Measurements from ENCODE around the gene ZNF407.

The ZNF407 gene

DNA sequence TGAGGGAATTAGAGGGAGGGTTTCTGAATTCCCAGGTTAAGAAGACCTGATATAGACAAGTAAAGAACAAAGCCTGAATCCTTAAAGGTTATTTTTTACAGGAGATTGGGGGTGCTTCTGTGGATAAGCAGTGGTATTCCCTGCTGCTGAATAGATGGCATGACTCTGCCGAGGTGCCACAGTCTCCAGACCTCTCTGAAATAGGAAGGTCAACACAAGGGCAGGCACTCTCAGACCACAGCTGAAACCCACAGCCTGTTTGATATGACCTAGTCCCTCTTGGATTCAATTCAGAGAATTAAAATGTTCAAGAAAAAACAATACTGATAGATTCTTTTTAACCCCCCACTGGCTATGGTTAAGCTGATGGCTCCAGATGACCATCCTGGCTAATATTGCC lies 351.9 kb downstream of the ZNF407 start:
- DNase-seq (ENCODE audit: low read depth): no peak
- TF ChIP-seq, protein P1, sequence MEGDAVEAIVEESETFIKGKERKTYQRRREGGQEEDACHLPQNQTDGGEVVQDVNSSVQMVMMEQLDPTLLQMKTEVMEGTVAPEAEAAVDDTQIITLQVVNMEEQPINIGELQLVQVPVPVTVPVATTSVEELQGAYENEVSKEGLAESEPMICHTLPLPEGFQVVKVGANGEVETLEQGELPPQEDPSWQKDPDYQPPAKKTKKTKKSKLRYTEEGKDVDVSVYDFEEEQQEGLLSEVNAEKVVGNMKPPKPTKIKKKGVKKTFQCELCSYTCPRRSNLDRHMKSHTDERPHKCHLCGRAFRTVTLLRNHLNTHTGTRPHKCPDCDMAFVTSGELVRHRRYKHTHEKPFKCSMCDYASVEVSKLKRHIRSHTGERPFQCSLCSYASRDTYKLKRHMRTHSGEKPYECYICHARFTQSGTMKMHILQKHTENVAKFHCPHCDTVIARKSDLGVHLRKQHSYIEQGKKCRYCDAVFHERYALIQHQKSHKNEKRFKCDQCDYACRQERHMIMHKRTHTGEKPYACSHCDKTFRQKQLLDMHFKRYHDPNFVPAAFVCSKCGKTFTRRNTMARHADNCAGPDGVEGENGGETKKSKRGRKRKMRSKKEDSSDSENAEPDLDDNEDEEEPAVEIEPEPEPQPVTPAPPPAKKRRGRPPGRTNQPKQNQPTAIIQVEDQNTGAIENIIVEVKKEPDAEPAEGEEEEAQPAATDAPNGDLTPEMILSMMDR (IDR thresholded peaks at IDR 0.05; ENCODE audit: low read depth, low read length, missing control alignments): no peak
- no peak overlapping the region for H3K4me3 ChIP-seq (ENCODE audit: low read depth, low read length)

DNA sequence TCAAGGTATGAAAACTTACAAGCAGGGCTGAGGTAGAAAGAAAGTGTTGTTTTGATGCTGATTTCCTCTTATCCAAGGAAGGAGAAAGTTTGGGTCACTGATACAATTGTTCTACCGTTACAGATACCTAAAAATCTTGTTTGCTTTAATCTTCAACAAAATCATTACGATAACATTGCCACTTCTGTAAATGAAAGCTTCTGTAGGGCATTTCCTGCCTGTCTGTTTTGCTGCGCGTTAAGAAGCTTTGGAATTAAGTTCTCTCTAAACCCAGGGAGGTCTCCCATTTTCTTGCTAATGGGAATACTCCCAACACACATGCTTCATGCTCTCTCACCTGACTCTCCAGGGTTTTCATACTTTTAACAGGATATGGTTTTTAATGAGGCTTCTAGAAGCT lies 352.8 kb downstream of the ZNF407 start:
- TF ChIP-seq, protein P1 (IDR thresholded peaks at IDR 0.05; ENCODE audit: low read depth, low read length, missing control alignments): no peak
- no peak overlapping the region for H3K4me3 ChIP-seq (ENCODE audit: low read depth, low read length)
- no peak for DNase-seq (ENCODE audit: low read depth)

DNA sequence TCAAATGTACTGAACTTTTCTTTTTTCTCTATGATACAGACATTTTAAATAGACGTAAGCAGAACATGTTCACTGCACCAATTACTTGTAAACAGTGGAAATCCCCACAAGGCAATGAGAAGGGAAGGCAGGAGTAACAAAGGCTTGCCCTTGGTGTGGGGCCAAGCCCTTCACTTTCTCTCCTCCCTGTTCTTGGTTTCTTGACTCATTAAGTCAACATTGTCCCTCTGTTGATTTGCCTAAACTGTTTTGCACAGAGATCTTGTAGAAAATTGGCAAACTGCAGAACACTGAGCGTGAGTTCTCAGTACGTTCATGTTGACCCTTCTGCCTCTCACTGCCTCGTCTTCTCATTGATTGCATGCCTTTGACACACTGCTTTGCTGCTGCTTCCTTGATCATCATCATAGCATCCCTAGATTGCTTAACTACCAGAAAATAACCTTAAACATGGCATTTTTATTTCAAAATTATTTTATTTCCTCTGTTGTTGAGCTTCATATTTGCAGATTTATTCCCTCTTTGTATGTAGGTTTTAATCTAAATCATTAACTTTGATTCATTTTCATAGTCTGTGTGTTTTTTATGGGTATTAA lies 353.6 kb downstream of the ZNF407 start:
- TF ChIP-seq, protein P1 (IDR thresholded peaks at IDR 0.05; ENCODE audit: low read depth, low read length, missing control alignments): no peak
- no peak overlapping the region for H3K4me3 ChIP-seq (ENCODE audit: low read depth, low read length)
- DNase-seq (ENCODE audit: low read depth): no peak

DNA sequence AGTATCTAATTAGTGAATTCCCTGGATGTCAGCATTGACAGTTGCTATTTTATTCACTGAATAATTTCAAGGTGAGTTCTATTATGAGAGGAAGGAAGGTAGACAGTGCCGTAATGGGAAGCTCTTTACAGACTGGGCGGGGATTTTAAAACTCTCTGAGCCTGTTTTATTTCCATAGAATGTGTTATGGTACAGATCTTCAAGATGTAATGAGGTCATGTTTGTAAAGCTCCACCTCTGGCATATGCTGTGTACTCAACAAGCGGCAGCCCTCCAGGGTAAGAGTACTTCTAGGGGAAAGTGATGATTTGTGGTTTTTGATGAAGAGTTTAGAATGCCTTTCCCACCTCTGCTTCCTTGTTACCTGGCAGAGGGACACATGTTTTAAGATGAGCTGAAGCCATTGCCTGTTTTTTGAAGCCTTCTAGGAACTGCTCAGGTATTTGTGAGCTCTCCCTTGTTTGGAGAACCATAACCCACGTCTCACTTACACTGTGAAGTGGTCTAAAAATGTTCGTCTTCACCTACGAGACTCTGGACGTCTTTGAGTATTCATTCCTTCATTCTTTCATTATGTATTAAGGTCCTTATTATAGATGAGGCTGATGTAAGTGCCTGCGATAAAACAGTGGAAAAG lies 360.0 kb downstream of the ZNF407 start:
- DNase-seq (ENCODE audit: low read depth): no peak
- no peak overlapping the region for H3K4me3 ChIP-seq (ENCODE audit: low read depth, low read length)
- TF ChIP-seq, protein P1 (IDR thresholded peaks at IDR 0.05; ENCODE audit: low read depth, low read length, missing control alignments): no peak

DNA sequence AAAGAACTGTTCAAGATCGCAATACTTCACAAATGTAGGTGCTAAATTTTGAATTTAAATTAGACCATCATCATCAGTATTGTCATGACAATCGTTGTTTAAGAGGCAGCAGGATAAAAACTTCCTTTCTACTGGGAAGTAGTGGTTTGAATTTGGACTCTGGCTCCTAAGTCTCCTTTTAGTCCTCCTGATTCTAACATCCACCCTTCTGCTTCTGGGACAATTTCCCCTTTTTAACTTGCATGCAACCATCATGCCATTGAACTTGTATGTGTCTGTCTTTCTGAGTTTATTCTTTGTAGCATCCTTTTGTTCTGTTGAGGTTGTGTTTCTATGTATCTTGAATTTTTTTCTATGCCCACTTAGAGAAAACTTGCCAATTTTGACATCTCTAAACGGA lies 361.5 kb downstream of the ZNF407 start:
- no peak overlapping the region for H3K4me3 ChIP-seq (ENCODE audit: low read depth, low read length)
- TF ChIP-seq, protein P1 (IDR thresholded peaks at IDR 0.05; ENCODE audit: low read depth, low read length, missing control alignments): no peak
- DNase-seq (ENCODE audit: low read depth): no peak

DNA sequence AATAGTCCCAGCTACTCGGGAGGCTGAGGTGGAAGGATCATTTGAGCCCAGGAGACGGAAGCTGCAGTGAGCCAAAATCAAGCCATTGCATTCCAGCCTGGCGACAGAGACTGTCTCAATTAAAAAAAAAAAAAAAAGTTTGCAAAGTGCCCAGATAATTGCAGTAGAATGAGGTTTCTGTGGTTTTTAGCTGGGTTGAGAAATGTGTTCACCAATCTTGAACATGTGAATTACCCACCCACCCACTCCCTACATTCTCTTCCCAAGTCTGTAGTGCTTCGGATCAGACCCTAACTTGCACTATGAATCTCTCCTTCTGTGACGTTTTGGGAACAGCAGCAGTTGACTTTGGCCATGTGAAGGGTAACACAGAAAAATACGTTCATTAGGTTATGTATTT lies 363.9 kb downstream of the ZNF407 start:
- DNase-seq (ENCODE audit: low read depth): no peak
- TF ChIP-seq, protein P1 (IDR thresholded peaks at IDR 0.05; ENCODE audit: low read depth, low read length, missing control alignments): no peak
- no peak overlapping the region for H3K4me3 ChIP-seq (ENCODE audit: low read depth, low read length)
